HG03342 (cell line): Measurements from ENCODE around the gene RNF187.

ENCODE experiments used
- ATAC-seq: cut with Tn5 transposase; IDR thresholded peaks from one replicate; pipeline ENCODE4 v1.9.1; 2021; ENCODE audit warnings: mild to moderate bottlenecking, moderate library complexity; ENCODE audit not compliant: unreplicated experiment

RNF187 gene

GRCh38 chr1:228542981-228543380 lies 55.8 kb downstream of the RNF187 start:
- no peak for ATAC-seq

- no peak for ATAC-seq
Measured at GRCh38 chr1:228543396-228543795, 56.2 kb downstream of the RNF187 start.

GRCh38 chr1:228544021-228544850 lies 57.1 kb downstream of the RNF187 start:
- ATAC-seq: no peak

GRCh38 chr1:228544921-228545591 lies 57.9 kb downstream of the RNF187 start:
- ATAC-seq: no peak
